GM19240 (cell line): ENCODE measurements around the gene KRTAP19-4.
"Not testable (repeated sequence)": the region's sequence is repeated elsewhere in the genome, so short reads cannot be mapped to it uniquely, and the experiment has no call there.

ENCODE experiments used
- DNase-seq: peaks from one replicate; pipeline ENCODE4 v3.0.0; 2011; ENCODE audit warnings: low spot score; ENCODE audit not compliant: insufficient read length

Gene KRTAP19-4

GRCh38 chr21:30497065-30497464 is at the start of gene KRTAP19-4:
KRTAP19-4 (minus strand) TSS chr21:30497165; CDS start chr21:30497110, 55 bp downstream.
- DNase-seq, result no peak

DNA sequence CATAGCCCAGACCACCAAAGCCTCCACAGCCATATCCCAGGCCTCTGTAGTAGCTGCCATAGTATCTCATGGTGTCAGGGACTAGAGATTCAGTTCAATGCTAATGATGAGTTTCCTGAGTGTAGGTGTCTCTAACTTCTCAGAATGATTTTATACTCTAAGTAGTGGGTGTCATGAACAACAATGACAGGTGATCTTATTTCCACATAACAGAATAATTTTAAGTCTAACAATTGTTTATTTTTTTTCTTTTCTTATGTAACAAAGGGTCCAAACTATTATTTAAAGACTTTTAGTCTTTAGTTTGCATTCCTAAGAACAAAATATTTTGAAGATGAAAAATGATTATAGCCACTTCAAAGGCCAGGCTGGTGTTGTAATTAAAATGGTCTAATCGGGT is 44.8 kb upstream of the KRTAP19-4 start, which contains the start of gene KRTAP19-6:
TSS of gene KRTAP19-6 (minus strand) at position 101 of the 400 bp plus-strand sequence. CDS start at position 70, 31 bp downstream.
- no peak for DNase-seq

GRCh38 chr21:30518876-30519275 is 21.9 kb upstream of the KRTAP19-4 start:
- no peak for DNase-seq

GRCh38 chr21:30515681-30516080 is 18.7 kb upstream of the KRTAP19-4 start:
- DNase-seq, result no peak

GRCh38 chr21:30505621-30506205 is 8.7 kb upstream of the KRTAP19-4 start:
- DNase-seq, result not testable (repeated sequence)

- DNase-seq, result no peak
Measured at GRCh38 chr21:30502041-30502440, 5.1 kb upstream of the KRTAP19-4 start, which contains the start of gene KRTAP19-5. KRTAP19-5 (minus strand) TSS chr21:30502141; CDS start chr21:30502090, 51 bp downstream.

DNA sequence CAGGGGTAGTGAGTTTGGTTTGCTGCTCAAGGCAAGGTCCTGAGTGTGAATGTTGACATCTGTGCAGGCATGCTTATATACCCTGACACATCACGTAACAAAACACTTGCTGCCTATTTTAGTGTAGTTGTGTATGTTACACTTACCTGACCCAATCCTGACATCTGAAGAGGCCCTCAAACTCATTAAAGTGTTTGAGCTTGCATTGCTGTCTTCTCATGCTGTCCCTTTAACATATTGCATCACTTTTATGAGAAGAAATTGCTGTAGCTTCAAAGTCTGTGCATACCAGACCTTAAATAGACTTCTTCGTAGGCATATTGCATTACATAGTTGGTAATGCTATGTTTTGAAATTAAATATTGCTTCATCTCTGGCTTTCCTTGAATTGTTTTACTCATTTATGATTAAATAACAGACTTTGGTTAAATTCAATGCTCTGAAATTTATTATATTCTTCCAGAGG is 5.0 kb downstream of the KRTAP19-4 start, which contains the start of gene KRTAP19-3:
TSS of gene KRTAP19-3 (minus strand) at position 51 of the 466 bp plus-strand sequence. CDS start 56 bp downstream, outside the sequence.
- DNase-seq, result no peak

GRCh38 chr21:30487336-30487735 is 9.6 kb downstream of the KRTAP19-4 start, which contains the start of gene KRTAP19-2:
KRTAP19-2 (minus strand) TSS chr21:30487436; CDS start chr21:30487348, 88 bp downstream.
- no peak for DNase-seq

- no peak for DNase-seq
Measured at GRCh38 chr21:30486180-30486579, 10.8 kb downstream of the KRTAP19-4 start.

GRCh38 chr21:30482130-30482529 is 14.8 kb downstream of the KRTAP19-4 start:
- DNase-seq, result no peak

DNA sequence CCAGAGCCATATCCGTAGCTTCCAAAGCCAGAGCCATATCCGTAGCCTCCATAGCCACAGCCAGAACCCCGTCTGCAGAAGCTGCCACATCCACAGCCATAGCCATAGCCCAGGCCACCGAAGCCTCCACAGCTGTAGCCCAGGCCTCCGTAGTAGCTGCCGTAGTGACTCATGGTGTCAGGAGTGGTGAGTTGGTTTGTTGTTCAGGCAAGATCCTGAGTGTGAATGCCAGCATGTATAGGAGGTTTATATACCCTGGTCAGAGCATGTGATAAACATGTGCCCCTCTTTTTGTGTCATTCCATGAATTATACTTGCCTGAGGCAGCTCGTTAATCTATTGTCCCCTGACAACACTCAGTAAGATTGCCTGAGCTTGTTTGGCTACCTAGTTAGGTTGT is 16.8 kb downstream of the KRTAP19-4 start, which contains the start of gene KRTAP19-1:
TSS of gene KRTAP19-1 (minus strand) at position 223 of the 400 bp plus-strand sequence. CDS start at position 173, 50 bp downstream.
- no peak for DNase-seq

DNA sequence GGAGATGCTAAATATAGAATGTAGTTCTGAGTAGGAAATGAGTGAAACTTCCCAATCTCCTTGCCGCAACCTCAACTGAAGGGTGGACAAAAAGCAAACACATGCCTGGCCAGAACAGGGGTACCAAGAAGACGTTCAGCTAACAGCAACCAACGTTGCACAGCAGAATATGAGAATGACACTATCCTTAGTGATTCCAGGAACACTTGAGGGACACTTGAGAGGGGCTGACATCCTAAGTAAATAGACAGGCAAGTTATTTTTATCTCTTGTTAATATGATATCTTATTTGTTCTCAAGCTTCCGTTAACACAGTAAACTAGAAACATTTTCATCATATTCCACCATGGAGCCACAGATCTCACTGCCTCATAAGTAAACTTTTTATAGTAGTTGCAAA is 17.7 kb downstream of the KRTAP19-4 start:
- DNase-seq, result no peak

- no peak for DNase-seq
Measured at GRCh38 chr21:30478004-30478403, 19.0 kb downstream of the KRTAP19-4 start.

GRCh38 chr21:30468900-30469714 is 27.9 kb downstream of the KRTAP19-4 start:
- no peak for DNase-seq

DNA sequence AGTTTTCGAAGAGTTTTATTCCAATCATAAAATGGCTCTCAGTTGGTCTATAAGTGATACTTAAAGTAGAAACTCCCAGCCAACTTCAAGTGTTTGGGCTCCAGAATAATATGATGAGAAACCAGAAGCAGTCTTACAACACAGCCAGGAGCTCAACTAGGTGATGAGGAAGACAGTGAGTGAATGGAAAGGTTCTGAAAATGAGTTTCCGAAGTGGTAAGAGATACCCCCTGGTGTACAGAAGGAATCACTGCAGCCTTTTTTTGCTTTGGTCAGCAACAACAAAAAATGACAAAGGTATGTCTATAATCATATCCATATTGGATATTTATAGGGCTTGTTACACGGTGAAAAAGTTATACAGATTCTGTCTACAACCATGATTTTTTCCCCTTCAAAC is 33.3 kb downstream of the KRTAP19-4 start:
- DNase-seq, result no peak

DNA sequence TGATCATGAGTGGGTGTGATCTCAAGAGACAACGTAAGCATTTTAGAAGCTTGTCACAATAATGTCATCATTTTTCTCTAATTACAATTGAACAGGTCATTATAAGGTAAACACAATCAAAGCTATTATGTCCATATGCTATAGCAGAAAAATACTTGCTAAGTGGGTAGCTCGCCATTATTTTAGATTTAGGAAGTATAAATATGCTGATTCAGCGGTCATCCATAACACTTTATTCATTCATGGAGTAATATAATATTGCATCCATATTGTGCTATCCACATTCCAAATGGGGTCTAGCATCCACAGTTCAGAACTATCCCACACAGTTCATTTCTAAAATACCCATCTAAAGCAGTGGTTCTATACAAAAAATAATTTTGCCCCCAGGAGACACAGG is 48.5 kb downstream of the KRTAP19-4 start:
- DNase-seq, result no peak

- no peak for DNase-seq
Measured at GRCh38 chr21:30447056-30447455, 49.9 kb downstream of the KRTAP19-4 start.
